K562 (cell line): ENCODE results near the gene UBAC2. TPM values are rescaled to one million over a fixed set of nuclear protein-coding genes. Genes with fewer than 3 reads are reported as not detected.

Source experiments
- ATAC-seq: fragments of 200-7000 bp; cut with Tn5 transposase; 3 replicates; pipeline ENCODE4 v1.9.1; 2020; ENCODE audit warnings: moderate library complexity
- BruUV-seq: library from RNA; stranded (reverse); fragments of 400-500 nt; replicated peaks from 2 replicates; lab custom pipeline; 2021; lab: Mats Ljungman, UMichigan
- CTCF ChIA-PET: fragments of 300-600 bp; formaldehyde crosslinking; extraction: SDS; loops from one replicate; lab custom pipeline; 2021; ENCODE audit warnings: low intra/inter-chr PET ratio; lab: Yijun Ruan, JAX
- POLR2A ChIA-PET: fragments of 300-600, 350-650 bp; sonication (Branson Sonifier 250); formaldehyde crosslinking; extraction: SDS; loops from one replicate; lab custom pipeline; 2021; ENCODE audit warnings: antibody characterized with exemption, inconsistent platforms; lab: Yijun Ruan, JAX
- DNase-seq, 4 experiments: peaks; one replicate each; pipeline versions ENCODE4 v3.0.0 to v3.0.0-alpha.2; 2011 to 2018; ENCODE audit warnings: low spot score in 3 of 4, mixed read lengths in 3 of 4; ENCODE audit errors: extremely low read depth in 1 of 4
- FAIRE-seq: peaks from 2 replicates; lab custom pipeline; 2011; peaks lifted over from hg19 to GRCh38; lab: Jason Lieb, UNC
- H2AFZ ChIP-seq: 2 replicates; pipeline ENCODE4 v1.6.0; 2011; ENCODE audit warnings: low read depth, low read length, control low read depth, inconsistent platforms
- H3K27ac ChIP-seq: fragments of 200-600 bp; 3 replicates; pipeline ENCODE4 v1.8.0; 2011; ENCODE audit warnings: low read depth, mild to moderate bottlenecking, control low read depth, inconsistent platforms, low read length, moderate library complexity, mixed read lengths; ENCODE audit errors: extremely low read depth
- H3K27me3 ChIP-seq, 2 experiments: fragments of 300-600 bp in 1 of 2; 2 replicates in 1 of 2; 3 replicates in 1 of 2; pipeline versions ENCODE4 v1.6.0 to v1.8.0; 2011; ENCODE audit warnings: inconsistent platforms in 2 of 2, low read length in 2 of 2, mild to moderate bottlenecking in 1 of 2, mixed read lengths in 1 of 2, moderate library complexity in 1 of 2; ENCODE audit not compliant: control insufficient read depth in 2 of 2, insufficient read depth in 2 of 2
- H3K36me3 ChIP-seq: fragments of 300-600 bp; 3 replicates; pipeline ENCODE4 v1.8.0; 2011; ENCODE audit warnings: mild to moderate bottlenecking, low read length, inconsistent platforms; ENCODE audit not compliant: control insufficient read depth, insufficient read depth
- H3K4me1 ChIP-seq, 2 experiments: fragments of 200-600 bp in 1 of 2; replicated peaks in 1 of 2; 2 replicates in 1 of 2; 3 replicates in 1 of 2; pipeline versions ENCODE4 v1.5.1 to v1.8.0; 2011; ENCODE audit warnings: inconsistent platforms in 2 of 2, low read length in 2 of 2, mild to moderate bottlenecking in 1 of 2, mixed read lengths in 1 of 2, moderate library complexity in 1 of 2; ENCODE audit not compliant: control insufficient read depth in 2 of 2, insufficient read depth in 2 of 2
- H3K4me2 ChIP-seq: 2 replicates; pipeline ENCODE4 v1.6.1; 2011; ENCODE audit warnings: low read length, control low read depth, inconsistent platforms, mixed read lengths; ENCODE audit not compliant: insufficient read depth
- H3K4me3 ChIP-seq: fragments of 200-600 bp; sonication (generic), shearing (Covaris generic); 2 replicates; pipeline ENCODE4 v1.5.1; 2016; ENCODE audit warnings: control low read depth, inconsistent platforms
- H3K79me2 ChIP-seq: fragments of 200-600 bp; 3 replicates; pipeline ENCODE4 v1.8.0; 2011; ENCODE audit warnings: low read length, inconsistent platforms; ENCODE audit not compliant: control insufficient read depth, insufficient read depth
- H3K9ac ChIP-seq, 2 experiments: 2 replicates each; pipeline versions ENCODE4 v1.6.0 to v1.6.1; 2011; ENCODE audit warnings: low read depth in 2 of 2, low read length in 2 of 2, control low read depth in 1 of 2, inconsistent platforms in 1 of 2, mild to moderate bottlenecking in 1 of 2, mixed read lengths in 1 of 2; ENCODE audit not compliant: insufficient read depth in 1 of 2
- H3K9me1 ChIP-seq: one replicate; pipeline ENCODE4 v1.6.0; 2011; ENCODE audit warnings: inconsistent platforms, mild to moderate bottlenecking, low read length, moderate library complexity; ENCODE audit not compliant: control insufficient read depth, insufficient read depth
- H3K9me3 ChIP-seq: replicated peaks from 2 replicates; pipeline ENCODE4 v1.5.1; 2011; ENCODE audit warnings: low read depth, low read length, inconsistent platforms; ENCODE audit not compliant: control insufficient read depth, insufficient read depth
- H4K20me1 ChIP-seq: replicated peaks from 2 replicates; pipeline ENCODE4 v1.6.1; 2011; ENCODE audit warnings: low read length, inconsistent platforms, mixed read lengths; ENCODE audit not compliant: control insufficient read depth, insufficient read depth
- BRF2 ChIP-seq: IDR thresholded peaks from 3 replicates; pipeline ENCODE4 v1.6.1; 2011; ENCODE audit warnings: borderline replicate concordance, mild to moderate bottlenecking; ENCODE audit not compliant: insufficient read length, insufficient read depth
- ETV1 ChIP-seq: fragments of 450-650 bp; conservative IDR thresholded peaks from 2 replicates; pipeline ENCODE4 v1.6.1; 2016; ENCODE audit warnings: missing genetic modification characterization, control low read depth, low read depth, missing compliant biosample characterization
- GATAD2B ChIP-seq: fragments of 450-650 bp; IDR thresholded peaks from 2 replicates; pipeline ENCODE4 v1.6.1; 2017; ENCODE audit warnings: mild to moderate bottlenecking, borderline replicate concordance
- KAT8 ChIP-seq: fragments of 450-650 bp; IDR thresholded peaks from 2 replicates; pipeline ENCODE4 v1.6.1; 2016; ENCODE audit warnings: low read depth, mild to moderate bottlenecking
- MAFG ChIP-seq: fragments of 450-650 bp; conservative IDR thresholded peaks from 2 replicates; pipeline ENCODE4 v1.6.1; 2016; ENCODE audit warnings: missing genetic modification characterization, missing compliant biosample characterization
- MAZ ChIP-seq, 2 experiments: fragments of 450-650 bp in 1 of 2; sonication (generic) in 1 of 2; formaldehyde crosslinking; IDR thresholded peaks in 1 of 2; conservative IDR thresholded peaks in 1 of 2; 2 replicates each; pipeline versions ENCODE4 v1.4.0 to v1.5.0; 2020; ENCODE audit warnings: mild to moderate bottlenecking in 1 of 2, missing genetic modification reagents in 1 of 2
- MCM2 ChIP-seq: fragments of 450-650 bp; IDR thresholded peaks from 2 replicates; pipeline ENCODE4 v1.6.1; 2017; ENCODE audit warnings: low read depth, mild to moderate bottlenecking
- NCOA1 ChIP-seq: fragments of 450-650 bp; IDR thresholded peaks from 2 replicates; pipeline ENCODE4 v1.6.1; 2016; ENCODE audit warnings: low read depth
- NCOA6 ChIP-seq: fragments of 450-650 bp; IDR thresholded peaks from 2 replicates; pipeline ENCODE4 v1.6.1; 2017; ENCODE audit warnings: mild to moderate bottlenecking
- POLR2AphosphoS5 ChIP-seq: IDR thresholded peaks from 2 replicates; pipeline ENCODE4 v1.6.1; 2011; ENCODE audit warnings: mild to moderate bottlenecking, low read depth, low read length, moderate library complexity; ENCODE audit not compliant: control insufficient read depth, insufficient read depth
- PTRF ChIP-seq: fragments of 450-650 bp; IDR thresholded peaks from 2 replicates; pipeline ENCODE4 v1.6.1; 2016; ENCODE audit warnings: mild to moderate bottlenecking, missing genetic modification characterization, missing compliant biosample characterization
- RBBP5 ChIP-seq: fragments of 200-600 bp; sonication (generic); IDR thresholded peaks from 2 replicates; pipeline ENCODE4 v1.6.1; 2012; ENCODE audit warnings: borderline replicate concordance, mild to moderate bottlenecking, low read length, control low read depth, inconsistent platforms; ENCODE audit not compliant: insufficient read depth, poor library complexity, severe bottlenecking
- STAT5B ChIP-seq: fragments of 250-450 bp; sonication (Bioruptor Pico); IDR thresholded peaks from 2 replicates; pipeline ENCODE4 v1.8.0; 2021; ENCODE audit warnings: mild to moderate bottlenecking, inconsistent platforms
- TAL1 ChIP-seq: fragments of 450-650 bp; IDR thresholded peaks from 2 replicates; pipeline ENCODE4 v1.6.1; 2016; ENCODE audit warnings: mild to moderate bottlenecking
- TSHZ1 ChIP-seq: fragments of 250-450 bp; sonication (Bioruptor Pico); IDR thresholded peaks from 2 replicates; pipeline ENCODE4 v1.4.0; 2020; ENCODE audit warnings: mild to moderate bottlenecking, moderate library complexity
- ZNF197 ChIP-seq: fragments of 200-800 bp; sonication (Bioruptor generic); IDR thresholded peaks from 2 replicates; pipeline ENCODE4 v1.6.1; 2016; ENCODE audit warnings: low read depth, missing genetic modification characterization, missing compliant biosample characterization
- ZNF224 ChIP-seq: sonication (generic); formaldehyde crosslinking; IDR thresholded peaks from 2 replicates; pipeline ENCODE4 v1.8.0; 2022; ENCODE audit warnings: mild to moderate bottlenecking, missing genetic modification reagents
- ZNF384 ChIP-seq: IDR thresholded peaks from 2 replicates; pipeline ENCODE4 v1.6.1; 2012; ENCODE audit warnings: low read depth, low read length, improper control_type of control experiment
- ZNF584 ChIP-seq: fragments of 200-800 bp; sonication (Bioruptor generic); IDR thresholded peaks from 2 replicates; pipeline ENCODE4 v1.6.1; 2016; ENCODE audit warnings: low read depth, mild to moderate bottlenecking, missing genetic modification characterization, missing compliant biosample characterization
- WGBS: fragments of 100-300 bp; shearing (Covaris generic); methylation state at CpG from one replicate; pipeline ENCODE4 v1.1.6; 2016; ENCODE audit warnings: low coverage, mixed read lengths; ENCODE audit not compliant: insufficient coverage; ENCODE audit errors: missing lambda C conversion rate; 5-methylcytosine and 5-hydroxymethylcytosine counted together
- in situ Hi-C: fragments of 300-500 bp; cut with MboI; formaldehyde crosslinking; loops from 4 replicates; pipeline ENCODE4 v1.15.0; 2018; ENCODE audit warnings: inconsistent platforms, mixed read lengths
- intact Hi-C: fragments of 100-400 bp; cut with micrococcal nuclease; formaldehyde crosslinking; loops from 2 replicates; pipeline ENCODE4 v1.14.2; 2022
- polyA plus RNA-seq, 8 experiments: library from polyadenylated mRNA; depleted of rRNA in 4 of 8; stranded (reverse) in 5 of 8; unstranded in 3 of 8; fragments of >200 nt; fragmentation: Nextera tagmentation in 2 of 8; fragmentation: Illumina TruSeq in 1 of 8; extraction: Ambion mirVana in 2 of 8; extraction: Trizol in 1 of 8; gene quantifications; 2 replicates each; pipeline versions ENCODE4 v1.2.1 to v1.2.3, GENCODE V29; 2011 to 2014; ENCODE audit warnings: inconsistent platforms in 1 of 8, missing spikeins in 1 of 8
- total RNA-seq, 7 experiments: library from RNA; depleted of rRNA in 6 of 7; stranded (reverse); fragments of >200 nt in 6 of 7; fragmentation: Illumina TruSeq in 2 of 7; extraction: Trizol in 2 of 7; gene quantifications; 2 replicates each; pipeline versions ENCODE4 v1.2.1 to v1.2.3, GENCODE V29; 2011 to 2021; ENCODE audit warnings: low replicate concordance in 1 of 7

UBAC2 gene
- total and polyA plus RNA-seq, 9 of the 15 experiments (the other 6 are each of a cell fraction or from before 2014, with no cell fraction given): 6.0 to 84.1 (median 32.3) TPM

- H3K9ac ChIP-seq: no peak overlapping the region; a peak in 1 of 4 replicates
- H4K20me1 ChIP-seq: no peaks in the 10 kb centered on the region
- no peak overlapping the region for H3K4me3 ChIP-seq
- H3K9me1 ChIP-seq: no peaks in the 10 kb centered on the region
- H3K27ac ChIP-seq: no peak overlapping the region
- DNase-seq: no peak
- POLR2A ChIA-PET: interaction anchor here (0.6 to 1.6 kb wide), 2 partner anchors 9 to 86 kb away, joined by 3 to 4 read pairs; no protein-coding TSS in a partner anchor
- no peaks in the 10 kb centered on the region for H3K27me3 ChIP-seq
- ATAC-seq: no peak
- BruUV-seq: no TSS peak
- 100% methylated on average over 1 of the region's 1 CpG for WGBS
- H3K36me3 ChIP-seq: peaks cover 14% of the 10 kb centered on the region
- no peak overlapping the region for H3K4me2 ChIP-seq
- H3K4me1 ChIP-seq: peaks cover 14 to 40% of the 10 kb centered on the region in 2 experiments
- no peaks in the 10 kb centered on the region for H3K9me3 ChIP-seq
- intact Hi-C loops: no loop called here
- CTCF ChIA-PET: no interaction called here
- H3K79me2 ChIP-seq: peaks cover 6% of the 10 kb centered on the region; the same call in 1 of the 3 replicates
- no peak for FAIRE-seq
- in situ Hi-C loops: no loop called here
- no peak overlapping the region for H2AFZ ChIP-seq
- TF ChIP-seq MAFG (tag) (no peak), MCM2 (no peak), TSHZ1 (CRISPR knock-in tag) (no peak), RBBP5 (no peak), ZNF197 (CRISPR knock-in tag) (no peak), ZNF384 (no peak), ZNF584 (CRISPR knock-in tag) (no peak), STAT5B (no peak), MAZ (CRISPR knock-in tag; conservative IDR thresholded peaks at IDR 0.05 in 1 of 2, IDR thresholded peaks at IDR 0.05 in 1 of 2) (no peak), PTRF (tag) (no peak), ETV1 (tag) (no peak), KAT8 (no peak), POLR2AphosphoS5 (no peak), NCOA6 (no peak), TAL1 (no peak), BRF2 (no peak), NCOA1 (no peak), ZNF224 (CRISPR knock-in tag) (no peak), GATAD2B (no peak)
Observed at GRCh38 chr13:99329477-99329876, 128.8 kb downstream of the UBAC2 start.
